H9 (cell line): ENCODE data around the gene LDB2. TPM values are rescaled to one million over a fixed set of nuclear protein-coding genes. Genes with fewer than 3 reads are reported as not detected.

Source experiments
- DNase-seq: peaks from one replicate; pipeline ENCODE4 v3.0.0-alpha.2; 2017
- H2AFZ ChIP-seq: one replicate; pipeline ENCODE4 v1.6.1; 2013; ENCODE audit warnings: mild to moderate bottlenecking, low read length, control low read depth, moderate library complexity
- H2AK5ac ChIP-seq: 2 replicates; pipeline ENCODE4 v1.6.1; 2013; ENCODE audit warnings: low read length, control low read depth, mixed read lengths; ENCODE audit not compliant: insufficient read length
- H2BK120ac ChIP-seq: one replicate; pipeline ENCODE4 v1.6.1; 2013; ENCODE audit warnings: low read depth, mild to moderate bottlenecking, low read length, control low read depth, inconsistent platforms; ENCODE audit not compliant: poor library complexity, severe bottlenecking
- H2BK12ac ChIP-seq: 2 replicates; pipeline ENCODE4 v1.6.1; 2013; ENCODE audit warnings: low read length, control low read depth, mixed read lengths, low read depth; ENCODE audit not compliant: insufficient read length
- H2BK15ac ChIP-seq: 2 replicates; pipeline ENCODE4 v1.6.1; 2013; ENCODE audit warnings: low read depth, low read length, control low read depth
- H2BK20ac ChIP-seq: one replicate; pipeline ENCODE4 v1.6.1; 2013; ENCODE audit warnings: low read depth, mild to moderate bottlenecking, low read length, control low read depth, inconsistent platforms; ENCODE audit not compliant: poor library complexity, severe bottlenecking
- H2BK5ac ChIP-seq: 2 replicates; pipeline ENCODE4 v1.6.1; 2013; ENCODE audit warnings: low read length, control low read depth, mixed read lengths; ENCODE audit not compliant: insufficient read length
- H3K14ac ChIP-seq: 2 replicates; pipeline ENCODE4 v1.6.1; 2013; ENCODE audit warnings: low read length, control low read depth; ENCODE audit not compliant: insufficient read depth
- H3K18ac ChIP-seq: 2 replicates; pipeline ENCODE4 v1.6.1; 2013; ENCODE audit warnings: low read depth, mild to moderate bottlenecking, mixed read lengths, low read length, control low read depth; ENCODE audit not compliant: insufficient read length
- H3K23ac ChIP-seq: 2 replicates; pipeline ENCODE4 v1.6.1; 2013; ENCODE audit warnings: low read length, control low read depth, mixed read lengths, low read depth; ENCODE audit not compliant: insufficient read length
- H3K23me2 ChIP-seq: 2 replicates; pipeline ENCODE4 v1.6.1; 2013; ENCODE audit warnings: low read depth, mild to moderate bottlenecking, mixed read lengths, low read length, control low read depth; ENCODE audit not compliant: insufficient read length, poor library complexity, severe bottlenecking
- H3K27ac ChIP-seq: 2 replicates; pipeline ENCODE4 v1.5.1; 2013; ENCODE audit warnings: low read length, control low read depth, mixed read lengths, low read depth; ENCODE audit not compliant: insufficient read length
- H3K27me3 ChIP-seq: 2 replicates; pipeline ENCODE4 v1.6.1; 2013; ENCODE audit warnings: low read length, control low read depth, inconsistent platforms; ENCODE audit not compliant: insufficient read depth
- H3K4ac ChIP-seq: 2 replicates; pipeline ENCODE4 v1.6.1; 2013; ENCODE audit warnings: low read depth, mild to moderate bottlenecking, control low read depth, inconsistent platforms, low read length, moderate library complexity
- H3K4me1 ChIP-seq: 2 replicates; pipeline ENCODE4 v1.6.1; 2013; ENCODE audit warnings: low read length, control low read depth, inconsistent platforms; ENCODE audit not compliant: insufficient read depth
- H3K4me2 ChIP-seq: 2 replicates; pipeline ENCODE4 v1.6.1; 2013; ENCODE audit warnings: low read length, control low read depth, mixed read lengths; ENCODE audit not compliant: insufficient read length, insufficient read depth
- H3K56ac ChIP-seq: 2 replicates; pipeline ENCODE4 v1.6.1; 2013; ENCODE audit warnings: low read depth, mild to moderate bottlenecking, mixed read lengths, low read length, control low read depth; ENCODE audit not compliant: insufficient read length
- H3K79me1 ChIP-seq: 2 replicates; pipeline ENCODE4 v1.6.1; 2013; ENCODE audit warnings: low read depth, mild to moderate bottlenecking, moderate library complexity, low read length, control low read depth, inconsistent platforms; ENCODE audit not compliant: insufficient read depth, poor library complexity, severe bottlenecking
- H3K79me2 ChIP-seq: 2 replicates; pipeline ENCODE4 v1.6.1; 2013; ENCODE audit warnings: low read length, control low read depth, inconsistent platforms; ENCODE audit not compliant: insufficient read depth
- H3K9ac ChIP-seq: 2 replicates; pipeline ENCODE4 v1.6.1; 2013; ENCODE audit warnings: low read length, control low read depth, mixed read lengths; ENCODE audit not compliant: insufficient read length; ENCODE audit errors: extremely low read depth
- H3K9me3 ChIP-seq: one replicate; pipeline ENCODE4 v1.6.1; 2013; ENCODE audit warnings: low read depth, low read length, inconsistent platforms; ENCODE audit not compliant: control insufficient read depth
- H3T11ph ChIP-seq: one replicate; pipeline ENCODE4 v1.6.1; 2013; ENCODE audit warnings: mild to moderate bottlenecking, low read length, control low read depth, inconsistent platforms
- H4K20me1 ChIP-seq: one replicate; pipeline ENCODE4 v1.6.1; 2013; ENCODE audit not compliant: control insufficient read depth, insufficient read length, insufficient read depth
- H4K5ac ChIP-seq: 2 replicates; pipeline ENCODE4 v1.6.1; 2013; ENCODE audit warnings: low read depth, mild to moderate bottlenecking, mixed read lengths, low read length, control low read depth; ENCODE audit not compliant: insufficient read length
- H4K8ac ChIP-seq: replicated peaks from 2 replicates; pipeline ENCODE4 v1.6.1; 2013; ENCODE audit warnings: low read length, control low read depth, mixed read lengths, low read depth; ENCODE audit not compliant: insufficient read length
- H4K91ac ChIP-seq: 2 replicates; pipeline ENCODE4 v1.6.1; 2013; ENCODE audit warnings: low read depth, mild to moderate bottlenecking, moderate library complexity, mixed read lengths, low read length, control low read depth; ENCODE audit not compliant: insufficient read length
- H3K27ac Mint-ChIP-seq, 3 experiments: 2 replicates in 2 of 3; 3 replicates in 1 of 3; pipeline ENCODE4 v1.8.0; 2020 to 2021; ENCODE audit warnings: mixed read lengths in 3 of 3, mild to moderate bottlenecking in 1 of 3, moderate library complexity in 1 of 3
- H3K27me3 Mint-ChIP-seq: 2 replicates; pipeline ENCODE4 v1.8.0; 2021; ENCODE audit warnings: low read depth, mild to moderate bottlenecking, moderate library complexity, mixed read lengths
- H3K36me3 Mint-ChIP-seq, 3 experiments: 2 replicates in 2 of 3; 3 replicates in 1 of 3; pipeline ENCODE4 v1.8.0; 2020 to 2021; ENCODE audit warnings: low read depth in 3 of 3, mixed read lengths in 3 of 3; ENCODE audit not compliant: insufficient read depth in 1 of 3
- H3K4me1 Mint-ChIP-seq, 2 experiments: 2 replicates each; pipeline ENCODE4 v1.8.0; 2020; ENCODE audit warnings: mixed read lengths in 2 of 2
- H3K4me3 Mint-ChIP-seq, 2 experiments: 2 replicates in 1 of 2; 3 replicates in 1 of 2; pipeline ENCODE4 v1.8.0; 2020 to 2021; ENCODE audit warnings: mild to moderate bottlenecking in 2 of 2, mixed read lengths in 2 of 2, moderate library complexity in 1 of 2
- H3K9me3 Mint-ChIP-seq, 2 experiments: 2 replicates in 1 of 2; 3 replicates in 1 of 2; pipeline ENCODE4 v1.8.0; 2020; ENCODE audit warnings: mild to moderate bottlenecking in 2 of 2, mixed read lengths in 2 of 2, moderate library complexity in 1 of 2
- CTCF ChIP-seq: fragments of 200-600 bp; sonication (generic); conservative IDR thresholded peaks from 3 replicates; pipeline ENCODE4 v1.8.0; 2021; ENCODE audit warnings: antibody characterized with exemption, mild to moderate bottlenecking
- WGBS: extraction: QIAGEN DNeasy Blood & Tissue Kit; methylation state at CpG from one replicate; pipeline ENCODE4 v1.1.7; 2013; ENCODE audit warnings: missing lambda C conversion rate, low lambda C conversion rate, mixed read lengths; ENCODE audit not compliant: insufficient read length; ENCODE audit errors: extremely low coverage; 5-methylcytosine and 5-hydroxymethylcytosine counted together
- total RNA-seq: library from RNA; stranded (reverse); gene quantifications from 2 replicates; pipeline ENCODE4 v1.2.1, GENCODE V29; 2021

Gene LDB2
- total RNA-seq, 1 experiment from 2014 or later, result 22.5 TPM

GRCh38 chr4:16687011-16687410 lies 211.4 kb downstream of the LDB2 start:
- Histone ChIP-seq H3K27me3 (no peaks in the 10 kb centered on the region), H3K4ac (no peak overlapping the region), H4K91ac (no peak overlapping the region), H3K4me1 (peaks cover 3% of the 10 kb centered on the region), H3K27ac (no peak overlapping the region), H2BK120ac (no peak overlapping the region), H3K79me2 (no peaks in the 10 kb centered on the region), H2BK15ac (no peak overlapping the region), H2BK20ac (no peak overlapping the region), H4K8ac (no peak overlapping the region), H4K5ac (no peak overlapping the region), H3K9ac (no peak overlapping the region), H3K79me1 (no peaks in the 10 kb centered on the region), H3K9me3 (no peaks in the 10 kb centered on the region), H3K18ac (no peak overlapping the region), H3K23ac (no peak overlapping the region), H2BK5ac (no peak overlapping the region), H2AFZ (no peak overlapping the region), H3K14ac (no peak overlapping the region), H3K4me2 (no peak overlapping the region), H4K20me1 (no peaks in the 10 kb centered on the region), H3T11ph (no peak overlapping the region), H3K56ac (no peak overlapping the region), H2AK5ac (no peak overlapping the region), H3K23me2 (no peaks in the 10 kb centered on the region), H2BK12ac (no peak overlapping the region)
- H3K4me1 Mint-ChIP-seq, result peaks cover 18 to 25% of the 10 kb centered on the region in 2 experiments
- TF ChIP-seq CTCF, result no peak
- H3K9me3 Mint-ChIP-seq, result no peaks in the 10 kb centered on the region
- peak overlapping the region in 1 of 3 experiments; percentile 85; a peak in 2 of 7 replicates for H3K27ac Mint-ChIP-seq
- WGBS, result no CpG with 5 or more reads among the region's 2 CpGs
- no peak overlapping the region for H3K4me3 Mint-ChIP-seq
- no peaks in the 10 kb centered on the region for H3K27me3 Mint-ChIP-seq
- no peak for DNase-seq
- H3K36me3 Mint-ChIP-seq, result peaks cover 0 to 3% (median 0%) of the 10 kb centered on the region in 3 experiments; a peak in 2 of 7 replicates
